22Rv1 (cell line): ENCODE results near the gene SNX25.

Experiments
- ZFX ChIP-seq: fragments of 450-650 bp; IDR thresholded peaks from 2 replicates; pipeline ENCODE4 v1.6.1; 2017; ENCODE audit warnings: antibody characterized with exemption, borderline replicate concordance
- TF ChIP-seq, protein P1 (sequence below): fragments of 450-650 bp; IDR thresholded peaks from 2 replicates; pipeline ENCODE4 v1.5.1; 2017; ENCODE audit warnings: mild to moderate bottlenecking

DNA sequence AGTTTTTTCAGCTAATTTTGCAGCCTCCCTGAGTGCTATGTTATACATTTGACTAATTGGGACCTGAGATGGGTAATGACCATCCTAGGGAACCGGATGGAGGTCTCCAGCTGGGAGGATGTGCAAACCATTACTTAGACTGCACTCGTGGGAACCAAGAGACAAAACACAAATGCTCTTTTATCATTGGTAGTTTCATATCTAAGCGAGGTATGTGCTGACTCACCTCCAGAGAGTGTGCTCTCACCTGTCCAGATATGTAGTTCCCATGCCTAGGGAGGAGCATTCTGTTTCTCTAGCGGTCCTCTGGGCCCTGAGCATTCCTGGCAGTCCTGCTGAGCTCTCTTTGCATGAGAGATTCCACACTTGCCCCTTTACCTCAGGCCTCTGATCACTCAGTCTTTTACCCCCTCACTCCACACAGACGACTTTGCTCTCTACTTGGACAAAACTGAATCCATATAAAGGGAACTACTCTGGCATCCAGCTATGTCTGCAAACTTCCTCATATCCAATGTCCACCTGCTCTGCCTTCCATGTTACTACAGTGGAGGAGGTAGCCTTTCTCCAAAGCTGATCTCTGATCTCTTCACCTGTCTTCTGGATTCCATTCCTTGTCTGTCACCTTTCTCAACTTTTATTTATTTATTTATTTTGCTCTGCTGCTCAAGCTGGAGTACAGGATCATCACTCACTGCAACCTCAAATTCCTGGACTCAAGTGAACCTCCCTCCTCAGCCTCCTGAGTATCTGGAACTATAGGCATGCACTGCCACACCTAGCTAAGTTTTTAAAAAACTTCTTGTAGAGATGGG is 97.9 kb downstream of the SNX25 start:
- TF ChIP-seq, protein P1, sequence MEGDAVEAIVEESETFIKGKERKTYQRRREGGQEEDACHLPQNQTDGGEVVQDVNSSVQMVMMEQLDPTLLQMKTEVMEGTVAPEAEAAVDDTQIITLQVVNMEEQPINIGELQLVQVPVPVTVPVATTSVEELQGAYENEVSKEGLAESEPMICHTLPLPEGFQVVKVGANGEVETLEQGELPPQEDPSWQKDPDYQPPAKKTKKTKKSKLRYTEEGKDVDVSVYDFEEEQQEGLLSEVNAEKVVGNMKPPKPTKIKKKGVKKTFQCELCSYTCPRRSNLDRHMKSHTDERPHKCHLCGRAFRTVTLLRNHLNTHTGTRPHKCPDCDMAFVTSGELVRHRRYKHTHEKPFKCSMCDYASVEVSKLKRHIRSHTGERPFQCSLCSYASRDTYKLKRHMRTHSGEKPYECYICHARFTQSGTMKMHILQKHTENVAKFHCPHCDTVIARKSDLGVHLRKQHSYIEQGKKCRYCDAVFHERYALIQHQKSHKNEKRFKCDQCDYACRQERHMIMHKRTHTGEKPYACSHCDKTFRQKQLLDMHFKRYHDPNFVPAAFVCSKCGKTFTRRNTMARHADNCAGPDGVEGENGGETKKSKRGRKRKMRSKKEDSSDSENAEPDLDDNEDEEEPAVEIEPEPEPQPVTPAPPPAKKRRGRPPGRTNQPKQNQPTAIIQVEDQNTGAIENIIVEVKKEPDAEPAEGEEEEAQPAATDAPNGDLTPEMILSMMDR = no peak
- TF ChIP-seq ZFX = no peak
